Astrocyte of the spinal cord (primary cell): ENCODE data around the gene ALDH1L1.

Source experiments
- DNase-seq: peaks from one replicate; pipeline ENCODE4 v3.0.0; 2011; ENCODE audit warnings: low read depth, low spot score
- H3K4me3 ChIP-seq: 2 replicates; pipeline ENCODE4 v1.5.1; 2011; ENCODE audit warnings: low read depth, mild to moderate bottlenecking, low read length, moderate library complexity
- CTCF ChIP-seq: IDR thresholded peaks from 2 replicates; pipeline ENCODE4 v1.5.1; 2012; ENCODE audit warnings: low read depth, mild to moderate bottlenecking, low read length, inconsistent platforms
- in situ Hi-C: cut with HindIII; loops from 2 replicates; pipeline ENCODE4 v1.10.0; 2017; ENCODE audit warnings: low sequenced_read_pairs

Gene ALDH1L1

GRCh38 chr3:126084768-126085180, 95.6 kb downstream of the ALDH1L1 start:
- TF ChIP-seq CTCF: no peak
- H3K4me3 ChIP-seq: no peak overlapping the region
- no peak for DNase-seq
- in situ Hi-C loops: no loop called here

DNA sequence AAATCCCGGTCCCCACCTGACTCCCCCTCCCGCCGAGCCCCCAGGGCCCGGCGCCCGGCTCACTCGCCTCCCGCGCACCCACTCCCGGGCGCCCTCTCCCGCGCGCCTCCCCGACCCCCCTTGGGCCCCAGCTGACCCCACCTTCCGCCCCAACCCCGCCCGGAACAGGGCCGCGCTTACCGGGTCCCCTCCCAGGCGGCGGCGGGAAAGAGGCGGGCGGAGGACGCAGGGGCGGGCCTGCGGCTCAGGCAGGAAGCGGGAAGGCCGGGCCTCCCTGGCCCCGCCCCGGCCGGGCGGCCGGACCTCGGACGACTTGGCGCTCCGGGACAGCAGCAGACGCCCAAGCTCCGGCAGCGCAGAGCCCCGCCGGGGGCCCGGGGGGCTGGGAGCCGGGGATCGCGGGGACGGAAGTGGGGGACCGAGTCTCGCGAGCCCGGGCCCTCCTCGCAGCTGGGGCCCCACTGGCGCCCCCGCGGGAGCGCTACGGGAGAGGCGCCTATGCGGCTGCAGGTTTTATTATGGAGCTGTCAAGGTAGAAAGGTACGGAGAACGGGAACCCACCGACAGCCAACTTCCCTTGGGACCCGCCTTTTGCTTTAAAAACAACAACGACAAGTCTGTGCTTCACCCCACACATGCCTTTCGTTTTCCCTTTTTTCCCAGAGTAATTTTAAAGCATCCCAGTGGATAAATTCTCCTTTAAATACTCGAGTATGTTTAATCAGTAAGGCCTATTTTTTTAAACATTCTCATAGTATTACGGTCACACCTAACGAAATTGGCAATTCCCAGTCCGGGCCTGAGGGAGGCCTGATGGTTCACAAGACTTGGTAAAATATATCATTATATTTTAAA, 96.2 kb downstream of the ALDH1L1 start, which contains the start of gene SLC41A3:
SLC41A3 (minus strand) TSS at position 212 of the 855 bp plus-strand sequence. CDS start 15,905 bp downstream, outside the sequence.
- peak; percentile 79 for DNase-seq
- peak within 1 kb of the TSS; percentile 62 for H3K4me3 ChIP-seq
- in situ Hi-C loops: no loop called here
- peak; percentile 50 for TF ChIP-seq CTCF

GRCh38 chr3:126083511-126083912, 96.9 kb downstream of the ALDH1L1 start:
- DNase-seq: peak; percentile 18
- in situ Hi-C loops: no loop called here
- H3K4me3 ChIP-seq: peak overlapping the region; percentile 62
- no peak for TF ChIP-seq CTCF

- TF ChIP-seq CTCF: no peak
- peak overlapping the region; percentile 62 for H3K4me3 ChIP-seq
- in situ Hi-C loops: no loop called here
- no peak for DNase-seq
Measured at GRCh38 chr3:126083138-126083445, 97.3 kb downstream of the ALDH1L1 start.

DNA sequence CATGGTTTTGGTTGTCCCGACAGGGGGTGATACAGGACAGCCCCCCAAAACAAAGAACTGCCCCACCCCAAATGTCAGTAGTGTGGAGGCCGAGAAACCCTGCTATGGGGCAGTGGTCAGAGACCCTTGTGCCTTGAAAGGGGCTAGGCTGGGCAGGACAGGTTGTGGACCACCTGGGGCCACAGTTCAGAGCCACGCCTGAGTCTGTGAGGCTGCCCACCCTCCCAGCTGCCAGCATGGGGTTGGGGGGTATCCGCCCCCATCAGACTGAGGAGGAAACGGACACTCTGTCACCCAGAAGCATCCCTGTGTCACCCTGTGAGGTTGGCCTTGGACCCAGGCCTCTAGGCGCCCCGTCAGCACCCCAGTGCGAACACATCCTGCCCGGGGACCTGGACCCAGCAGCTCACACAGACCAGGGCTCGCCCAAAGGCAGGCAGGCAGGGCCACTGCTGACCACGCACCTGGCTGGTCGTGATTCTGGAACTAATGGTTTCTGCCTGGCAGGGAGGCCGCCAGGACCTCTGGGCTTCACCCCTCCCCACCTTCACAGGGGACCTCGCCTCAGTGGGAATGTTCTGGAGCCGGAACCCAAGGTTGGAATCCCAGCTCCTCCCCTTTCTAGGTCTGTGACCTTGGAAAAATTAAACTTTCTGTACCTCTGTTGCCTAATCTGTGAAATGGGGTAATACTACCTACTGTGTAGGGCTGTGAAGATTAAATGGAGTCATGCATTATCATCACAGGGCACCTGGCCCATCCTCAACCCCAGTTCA, 97.8 kb downstream of the ALDH1L1 start:
- in situ Hi-C loops: no loop called here
- TF ChIP-seq CTCF: no peak
- no peak overlapping the region for H3K4me3 ChIP-seq
- DNase-seq: no peak

GRCh38 chr3:126081618-126082361, 98.6 kb downstream of the ALDH1L1 start:
- peak; percentile 42 for TF ChIP-seq CTCF
- peak; percentile 48 for DNase-seq
- in situ Hi-C loops: no loop called here
- H3K4me3 ChIP-seq: no peak overlapping the region
